A673 (cell line): ENCODE data around the gene HSPA2. TPM values are rescaled to one million over a fixed set of nuclear protein-coding genes. Genes with fewer than 3 reads are reported as not detected.
"Not testable (repeated sequence)": the region's sequence is repeated elsewhere in the genome, so short reads cannot be mapped to it uniquely, and the experiment has no call there.

Experiments
- BruUV-seq: library from RNA; stranded (reverse); fragments of 400-500 nt; replicated peaks from 2 replicates; lab custom pipeline; 2021; lab: Mats Ljungman, UMichigan
- CTCF ChIA-PET: fragments of 300-600 bp; sonication (Branson Sonifier 250); formaldehyde crosslinking; loops from one replicate; lab custom pipeline; 2022; ENCODE audit warnings: antibody characterized with exemption; lab: Charles Lee
- POLR2A ChIA-PET: fragments of 300-600 bp; sonication (Branson Sonifier 250); formaldehyde crosslinking; loops from one replicate; lab custom pipeline; 2022; ENCODE audit warnings: antibody characterized with exemption; ENCODE audit not compliant: low non-redundant PET; lab: Charles Lee
- DNase-seq: peaks from one replicate; pipeline ENCODE4 v3.0.0-alpha.2; 2015; ENCODE audit warnings: low spot score
- H3K27ac ChIP-seq: fragments of 200-600 bp; sonication (generic); 2 replicates; pipeline ENCODE4 v1.5.1; 2016; ENCODE audit warnings: mixed run types, low read depth, mild to moderate bottlenecking, mixed read lengths, antibody characterized with exemption, low read length; ENCODE audit not compliant: poor library complexity, severe bottlenecking
- H3K27me3 ChIP-seq: fragments of 200-600 bp; sonication (generic); replicated peaks from 2 replicates; pipeline ENCODE4 v1.6.1; 2017; ENCODE audit warnings: mixed run types, low read depth, mild to moderate bottlenecking, mixed read lengths, antibody characterized with exemption, low read length; ENCODE audit not compliant: insufficient read depth, poor library complexity
- H3K36me3 ChIP-seq: fragments of 200-600 bp; sonication (generic); 2 replicates; pipeline ENCODE4 v1.6.1; 2016; ENCODE audit warnings: mixed run types, mild to moderate bottlenecking, mixed read lengths, antibody characterized with exemption, low read length; ENCODE audit not compliant: insufficient read depth, poor library complexity, severe bottlenecking
- H3K4me1 ChIP-seq: fragments of 200-600 bp; sonication (generic); 2 replicates; pipeline ENCODE4 v1.6.1; 2017; ENCODE audit warnings: mixed run types, mild to moderate bottlenecking, mixed read lengths, antibody characterized with exemption, low read length; ENCODE audit not compliant: insufficient read depth, poor library complexity, severe bottlenecking
- H3K4me3 ChIP-seq: fragments of 200-600 bp; sonication (generic); 2 replicates; pipeline ENCODE4 v1.5.1; 2016; ENCODE audit warnings: low read depth, mixed run types, mild to moderate bottlenecking, mixed read lengths, low read length; ENCODE audit not compliant: poor library complexity, severe bottlenecking
- H3K9me3 ChIP-seq: fragments of 200-600 bp; sonication (generic); 2 replicates; pipeline ENCODE4 v1.6.1; 2016; ENCODE audit warnings: mixed run types, low read depth, mild to moderate bottlenecking, mixed read lengths, antibody characterized with exemption, low read length; ENCODE audit not compliant: poor library complexity, severe bottlenecking
- EZH2 ChIP-seq: fragments of 200-600 bp; sonication (generic); IDR thresholded peaks from 2 replicates; pipeline ENCODE4 v1.6.1; 2017; ENCODE audit warnings: borderline replicate concordance, low read depth, mild to moderate bottlenecking, mixed read lengths, antibody characterized with exemption, low read length; ENCODE audit not compliant: poor library complexity, severe bottlenecking
- intact Hi-C: fragments of 100-400 bp; cut with micrococcal nuclease; formaldehyde crosslinking; loops from one replicate; pipeline ENCODE4 v1.10.0; 2022; ENCODE audit not compliant: unreplicated experiment
- total RNA-seq: library from RNA; stranded (reverse); gene quantifications from 2 replicates; pipeline ENCODE4 v1.2.3, GENCODE V29; 2021
- TF ChIP-seq, protein P1 (sequence below): fragments of 300-800, 200-600 bp; sonication (generic); conservative IDR thresholded peaks from 2 replicates; pipeline ENCODE4 v1.5.1; 2017; ENCODE audit warnings: low read depth, mild to moderate bottlenecking, antibody characterized with exemption, low read length, moderate library complexity, mixed read lengths

The HSPA2 gene
- total RNA-seq, 1 experiment from 2014 or later, result 14.3 TPM

DNA sequence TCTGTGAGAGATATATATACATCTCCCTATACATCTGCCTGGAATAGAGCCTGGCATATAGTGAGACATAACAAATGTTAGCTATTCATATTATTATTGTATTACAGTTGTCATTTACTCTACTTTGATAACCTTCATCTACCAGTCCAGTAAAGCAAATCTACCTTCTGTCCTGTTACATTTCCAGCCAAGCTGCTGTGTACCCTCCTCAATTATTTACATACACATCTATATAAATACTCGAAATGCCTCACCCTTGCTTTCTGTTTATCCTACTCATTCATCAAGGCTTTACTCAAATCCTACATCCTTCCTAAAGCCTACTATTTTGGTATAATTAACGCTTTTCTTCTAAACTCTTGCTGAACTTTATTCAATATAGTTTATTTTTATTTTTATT is 27.3 kb upstream of the HSPA2 start:
- H3K27ac ChIP-seq, result no peak overlapping the region
- BruUV-seq, result no TSS peak
- no peaks in the 10 kb centered on the region for H3K36me3 ChIP-seq
- intact Hi-C loops, result loop anchor here (5.0 kb wide), 1 partner anchor 124 kb away; no protein-coding TSS in a partner anchor
- no peak for TF ChIP-seq EZH2
- TF ChIP-seq, protein P1, sequence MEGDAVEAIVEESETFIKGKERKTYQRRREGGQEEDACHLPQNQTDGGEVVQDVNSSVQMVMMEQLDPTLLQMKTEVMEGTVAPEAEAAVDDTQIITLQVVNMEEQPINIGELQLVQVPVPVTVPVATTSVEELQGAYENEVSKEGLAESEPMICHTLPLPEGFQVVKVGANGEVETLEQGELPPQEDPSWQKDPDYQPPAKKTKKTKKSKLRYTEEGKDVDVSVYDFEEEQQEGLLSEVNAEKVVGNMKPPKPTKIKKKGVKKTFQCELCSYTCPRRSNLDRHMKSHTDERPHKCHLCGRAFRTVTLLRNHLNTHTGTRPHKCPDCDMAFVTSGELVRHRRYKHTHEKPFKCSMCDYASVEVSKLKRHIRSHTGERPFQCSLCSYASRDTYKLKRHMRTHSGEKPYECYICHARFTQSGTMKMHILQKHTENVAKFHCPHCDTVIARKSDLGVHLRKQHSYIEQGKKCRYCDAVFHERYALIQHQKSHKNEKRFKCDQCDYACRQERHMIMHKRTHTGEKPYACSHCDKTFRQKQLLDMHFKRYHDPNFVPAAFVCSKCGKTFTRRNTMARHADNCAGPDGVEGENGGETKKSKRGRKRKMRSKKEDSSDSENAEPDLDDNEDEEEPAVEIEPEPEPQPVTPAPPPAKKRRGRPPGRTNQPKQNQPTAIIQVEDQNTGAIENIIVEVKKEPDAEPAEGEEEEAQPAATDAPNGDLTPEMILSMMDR, result no peak
- H3K27me3 ChIP-seq, result no peaks in the 10 kb centered on the region
- CTCF ChIA-PET, result no interaction called here
- H3K4me1 ChIP-seq, result peaks cover 19% of the 10 kb centered on the region
- DNase-seq, result no peak
- POLR2A ChIA-PET, result no interaction called here
- no peaks in the 10 kb centered on the region for H3K9me3 ChIP-seq
- H3K4me3 ChIP-seq, result no peak overlapping the region

DNA sequence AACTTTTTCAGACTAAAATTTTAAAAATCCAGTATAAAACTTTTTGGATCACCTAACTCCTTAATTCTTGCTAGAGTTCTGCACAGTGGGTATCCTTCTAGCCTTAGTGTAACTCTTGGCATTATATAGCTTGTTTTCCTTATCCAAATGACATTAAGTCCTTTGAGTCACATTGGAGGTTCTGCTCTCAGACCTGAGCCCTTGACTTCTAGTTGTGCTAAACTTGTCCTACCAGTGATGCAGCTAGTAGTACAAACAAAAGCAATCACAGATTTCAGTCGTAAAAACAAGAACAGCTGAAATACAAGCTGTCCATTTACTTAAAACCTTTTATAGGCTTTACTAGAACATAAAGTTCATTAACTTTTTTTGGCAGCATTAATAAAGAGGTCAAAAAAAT is 25.5 kb upstream of the HSPA2 start:
- no peaks in the 10 kb centered on the region for H3K9me3 ChIP-seq
- ChIA-PET POLR2A (interaction anchor here (0.7 kb wide), 2 partner anchors 28 to 81 kb away, joined by 5 to 6 read pairs; no protein-coding TSS in a partner anchor), CTCF (no interaction called here)
- no peak for TF ChIP-seq EZH2
- TF ChIP-seq, protein P1, result no peak
- BruUV-seq, result no TSS peak
- DNase-seq, result no peak
- H3K27ac ChIP-seq, result no peak overlapping the region
- H3K27me3 ChIP-seq, result no peaks in the 10 kb centered on the region
- H3K4me1 ChIP-seq, result peaks cover 14% of the 10 kb centered on the region
- no peak overlapping the region for H3K4me3 ChIP-seq
- intact Hi-C loops, result no loop called here
- no peaks in the 10 kb centered on the region for H3K36me3 ChIP-seq

DNA sequence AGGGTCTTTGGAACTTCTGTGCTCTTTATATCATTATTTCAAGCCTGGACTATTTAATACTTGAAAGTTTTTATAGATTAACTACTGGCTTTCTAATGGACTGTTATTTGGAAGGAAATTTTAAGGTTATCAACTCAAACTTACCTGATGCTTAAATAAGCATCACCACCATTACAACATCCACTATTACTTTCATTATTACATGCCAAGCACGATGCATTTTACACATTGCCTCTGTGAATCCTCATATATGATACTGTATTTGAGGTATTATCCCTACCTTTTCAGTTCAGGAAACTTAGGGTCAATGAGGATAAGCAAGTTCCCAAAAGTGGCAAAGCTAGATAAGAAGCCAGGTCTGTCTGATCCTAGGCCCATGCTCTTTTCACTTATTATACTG is 23.6 kb upstream of the HSPA2 start:
- POLR2A ChIA-PET, result no interaction called here
- intact Hi-C loops, result no loop called here
- CTCF ChIA-PET, result no interaction called here

DNA sequence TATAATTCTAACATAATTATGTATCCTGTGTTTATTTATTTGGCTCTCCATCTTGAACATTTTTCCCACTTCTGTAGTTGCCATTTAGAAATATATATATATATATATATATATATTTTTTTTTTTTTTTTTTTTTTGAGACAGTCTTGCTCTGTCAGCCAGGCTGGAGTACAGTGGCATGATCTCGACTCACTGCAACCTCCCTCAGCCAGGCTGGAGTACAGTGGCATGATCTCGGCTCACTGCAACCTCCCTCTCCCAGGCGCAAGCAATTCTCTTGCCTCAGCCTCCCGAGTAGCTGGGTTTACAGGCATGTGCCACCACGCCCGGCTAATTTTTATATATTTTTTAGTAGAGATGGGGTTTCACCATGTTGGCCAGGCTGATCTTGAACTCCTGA is 22.9 kb upstream of the HSPA2 start:
- H3K27ac ChIP-seq, intact Hi-C loops, POLR2A ChIA-PET: not testable (repeated sequence)

More for the DNA sequence above, 23.6 kb upstream of the HSPA2 start:
- BruUV-seq, result no TSS peak
- Histone ChIP-seq H3K36me3 (peaks cover 6% of the 10 kb centered on the region), H3K4me3 (no peak overlapping the region), H3K27ac (no peak overlapping the region), H3K27me3 (no peaks in the 10 kb centered on the region), H3K9me3 (no peaks in the 10 kb centered on the region), H3K4me1 (no peaks in the 10 kb centered on the region)
- no peak for DNase-seq
- TF ChIP-seq EZH2, result no peak
- TF ChIP-seq, protein P1, result no peak

More for the DNA sequence above, 22.9 kb upstream of the HSPA2 start:
- H3K9me3 ChIP-seq, H3K4me1 ChIP-seq, BruUV-seq, CTCF ChIA-PET, DNase-seq, H3K4me3 ChIP-seq, H3K27me3 ChIP-seq: not testable (repeated sequence)
- H3K36me3 ChIP-seq, result peaks cover 11% of the 10 kb centered on the region
